Adipocyte (in vitro differentiated cells): ENCODE measurements around the gene GPR31.

ENCODE experiments used
- DNase-seq: peaks from one replicate; pipeline ENCODE4 v3.0.0-alpha.2; 2015; ENCODE audit warnings: low read depth
- H3K27me3 ChIP-seq: replicated peaks from 2 replicates; pipeline ENCODE4 v1.7.0; 2013; ENCODE audit warnings: mild to moderate bottlenecking, low read length, moderate library complexity; ENCODE audit not compliant: control insufficient read depth, insufficient read depth
- H3K36me3 ChIP-seq: 2 replicates; pipeline ENCODE4 v1.7.0; 2013; ENCODE audit warnings: low read length, mild to moderate bottlenecking, moderate library complexity; ENCODE audit not compliant: control insufficient read depth, insufficient read depth, severe bottlenecking
- H3K4me1 ChIP-seq: 2 replicates; pipeline ENCODE4 v1.7.0; 2013; ENCODE audit warnings: mild to moderate bottlenecking, low read length, moderate library complexity; ENCODE audit not compliant: control insufficient read depth, insufficient read depth
- H3K4me3 ChIP-seq: 2 replicates; pipeline ENCODE4 v1.7.0; 2013; ENCODE audit warnings: mild to moderate bottlenecking, low read length, moderate library complexity
- H3K9ac ChIP-seq: 2 replicates; pipeline ENCODE4 v1.7.0; 2013; ENCODE audit warnings: mild to moderate bottlenecking, low read length, moderate library complexity
- H3K9me3 ChIP-seq: 2 replicates; pipeline ENCODE4 v1.7.0; 2013; ENCODE audit warnings: mild to moderate bottlenecking, low read length, moderate library complexity; ENCODE audit not compliant: control insufficient read depth

The GPR31 gene

GRCh38 chr6:167164261-167164660 lies 6.5 kb upstream of the GPR31 start:
- H3K4me1 ChIP-seq, result no peaks in the 10 kb centered on the region
- H3K27me3 ChIP-seq, result peaks cover 18% of the 10 kb centered on the region
- no peaks in the 10 kb centered on the region for H3K9me3 ChIP-seq
- DNase-seq, result no peak
- H3K4me3 ChIP-seq, result no peak overlapping the region
- H3K9ac ChIP-seq, result no peak overlapping the region
- no peaks in the 10 kb centered on the region for H3K36me3 ChIP-seq

GRCh38 chr6:167163476-167164011 lies 5.8 kb upstream of the GPR31 start:
- Histone ChIP-seq H3K4me3 (no peak overlapping the region), H3K27me3 (peaks cover 18% of the 10 kb centered on the region), H3K4me1 (no peaks in the 10 kb centered on the region), H3K9ac (no peak overlapping the region), H3K36me3 (no peaks in the 10 kb centered on the region), H3K9me3 (no peaks in the 10 kb centered on the region)
- no peak for DNase-seq

GRCh38 chr6:167162591-167162990 lies 4.8 kb upstream of the GPR31 start:
- Histone ChIP-seq H3K4me3 (no peak overlapping the region), H3K4me1 (no peaks in the 10 kb centered on the region), H3K27me3 (peaks cover 18% of the 10 kb centered on the region), H3K9me3 (no peaks in the 10 kb centered on the region), H3K9ac (no peak overlapping the region), H3K36me3 (no peaks in the 10 kb centered on the region)
- no peak for DNase-seq

- H3K4me3 ChIP-seq, result no peak overlapping the region
- DNase-seq, result no peak
- no peaks in the 10 kb centered on the region for H3K4me1 ChIP-seq
- H3K9ac ChIP-seq, result no peak overlapping the region
- peaks cover 18% of the 10 kb centered on the region for H3K27me3 ChIP-seq
- H3K9me3 ChIP-seq, result no peaks in the 10 kb centered on the region
- no peaks in the 10 kb centered on the region for H3K36me3 ChIP-seq
These were observed 4.2 kb upstream of the GPR31 start for GRCh38 chr6:167161851-167162467.

- no peaks in the 10 kb centered on the region for H3K9me3 ChIP-seq
- H3K36me3 ChIP-seq, result no peaks in the 10 kb centered on the region
- H3K9ac ChIP-seq, result no peak overlapping the region
- H3K27me3 ChIP-seq, result peaks cover 16% of the 10 kb centered on the region
- H3K4me3 ChIP-seq, result no peak overlapping the region
- DNase-seq, result no peak
- peaks cover 3% of the 10 kb centered on the region for H3K4me1 ChIP-seq
These were observed 366 bp downstream of the GPR31 start for GRCh38 chr6:167157414-167157813.

- DNase-seq, result no peak
- peaks cover 3% of the 10 kb centered on the region for H3K4me1 ChIP-seq
These were observed 2.9 kb downstream of the GPR31 start for GRCh38 chr6:167154895-167155294.

GRCh38 chr6:167154291-167154690 lies 3.5 kb downstream of the GPR31 start:
- Histone ChIP-seq H3K4me1 (peaks cover 3% of the 10 kb centered on the region), H3K4me3 (no peak overlapping the region), H3K27me3 (peaks cover 14% of the 10 kb centered on the region), H3K36me3 (no peaks in the 10 kb centered on the region), H3K9me3 (no peaks in the 10 kb centered on the region), H3K9ac (no peak overlapping the region)
- no peak for DNase-seq

More at GRCh38 chr6:167154895-167155294, 2.9 kb downstream of the GPR31 start:
- H3K27me3 ChIP-seq, result peaks cover 14% of the 10 kb centered on the region
- no peaks in the 10 kb centered on the region for H3K9me3 ChIP-seq
- H3K9ac ChIP-seq, result no peak overlapping the region
- H3K4me3 ChIP-seq, result no peak overlapping the region
- H3K36me3 ChIP-seq, result no peaks in the 10 kb centered on the region

- Histone ChIP-seq H3K9me3 (no peaks in the 10 kb centered on the region), H3K9ac (no peak overlapping the region), H3K4me3 (peak overlapping the region; percentile 54), H3K27me3 (peaks cover 14% of the 10 kb centered on the region), H3K36me3 (no peaks in the 10 kb centered on the region), H3K4me1 (peaks cover 3% of the 10 kb centered on the region)
- no peak for DNase-seq
These were observed 4.2 kb downstream of the GPR31 start for GRCh38 chr6:167153521-167153959.

- DNase-seq, result no peak
- H3K4me1 ChIP-seq, result peaks cover 3% of the 10 kb centered on the region
- no peaks in the 10 kb centered on the region for H3K36me3 ChIP-seq
- no peaks in the 10 kb centered on the region for H3K9me3 ChIP-seq
- H3K9ac ChIP-seq, result no peak overlapping the region
- peaks cover 14% of the 10 kb centered on the region for H3K27me3 ChIP-seq
- H3K4me3 ChIP-seq, result no peak overlapping the region
These were observed 4.9 kb downstream of the GPR31 start for GRCh38 chr6:167152862-167153261.

- no peak for DNase-seq
- Histone ChIP-seq H3K4me3 (no peak overlapping the region), H3K36me3 (no peaks in the 10 kb centered on the region), H3K27me3 (peaks cover 25% of the 10 kb centered on the region), H3K4me1 (peaks cover 3% of the 10 kb centered on the region), H3K9me3 (no peaks in the 10 kb centered on the region), H3K9ac (no peak overlapping the region)
These were observed 6.1 kb downstream of the GPR31 start for GRCh38 chr6:167151648-167152047.

GRCh38 chr6:167150941-167151549 lies 6.7 kb downstream of the GPR31 start:
- no peaks in the 10 kb centered on the region for H3K9me3 ChIP-seq
- peaks cover 3% of the 10 kb centered on the region for H3K4me1 ChIP-seq
- DNase-seq, result no peak
- H3K9ac ChIP-seq, result no peak overlapping the region
- no peaks in the 10 kb centered on the region for H3K36me3 ChIP-seq
- no peak overlapping the region for H3K4me3 ChIP-seq
- H3K27me3 ChIP-seq, result peaks cover 31% of the 10 kb centered on the region
